RWPE2 (cell line): ENCODE results near the gene LRRC74B.
A peak's percentile ranks its signal among the peaks of the same experiment; 100 is the strongest.
"Not testable (repeated sequence)": the region's sequence is repeated elsewhere in the genome, so short reads cannot be mapped to it uniquely, and the experiment has no call there.

Source experiments
- ATAC-seq: fragments of 200-7000 bp; cut with Tn5 transposase; 3 replicates; pipeline ENCODE4 v1.9.1; 2021; ENCODE audit warnings: low read depth
- DNase-seq: peaks from one replicate; pipeline ENCODE4 v3.0.0-alpha.2; 2020; ENCODE audit warnings: low spot score
- H3K27ac ChIP-seq: fragments of 450-650 bp; 2 replicates; pipeline ENCODE4 v1.5.1; 2017; ENCODE audit warnings: mild to moderate bottlenecking; ENCODE audit not compliant: poor library complexity, severe bottlenecking
- H3K27me3 ChIP-seq: fragments of 250-450 bp; sonication (Bioruptor Pico); 2 replicates; pipeline ENCODE4 v1.5.1; 2021; ENCODE audit warnings: mild to moderate bottlenecking, moderate library complexity; ENCODE audit not compliant: insufficient read depth, poor library complexity, severe bottlenecking
- H3K36me3 ChIP-seq: fragments of 250-450 bp; sonication (Bioruptor Pico); 2 replicates; pipeline ENCODE4 v1.5.1; 2020; ENCODE audit warnings: low read depth, mild to moderate bottlenecking, moderate library complexity
- H3K4me1 ChIP-seq: fragments of 250-450 bp; sonication (Bioruptor Pico); 2 replicates; pipeline ENCODE4 v1.5.1; 2021; ENCODE audit warnings: mild to moderate bottlenecking, moderate library complexity; ENCODE audit not compliant: insufficient read depth, poor library complexity, severe bottlenecking
- H3K4me3 ChIP-seq: fragments of 250-450 bp; sonication (Bioruptor Pico); 2 replicates; pipeline ENCODE4 v1.5.1; 2021; ENCODE audit warnings: mild to moderate bottlenecking, moderate library complexity; ENCODE audit not compliant: severe bottlenecking
- H3K9me3 ChIP-seq: fragments of 250-450 bp; sonication (Bioruptor Pico); 2 replicates; pipeline ENCODE4 v1.5.1; 2021; ENCODE audit warnings: mild to moderate bottlenecking, moderate library complexity; ENCODE audit not compliant: severe bottlenecking
- TF ChIP-seq, protein P1 (sequence below): fragments of 450-650 bp; IDR thresholded peaks from one replicate; pipeline ENCODE4 v1.5.1; 2017; ENCODE audit warnings: mild to moderate bottlenecking, moderate library complexity; ENCODE audit not compliant: poor library complexity, severe bottlenecking

The LRRC74B gene

DNA sequence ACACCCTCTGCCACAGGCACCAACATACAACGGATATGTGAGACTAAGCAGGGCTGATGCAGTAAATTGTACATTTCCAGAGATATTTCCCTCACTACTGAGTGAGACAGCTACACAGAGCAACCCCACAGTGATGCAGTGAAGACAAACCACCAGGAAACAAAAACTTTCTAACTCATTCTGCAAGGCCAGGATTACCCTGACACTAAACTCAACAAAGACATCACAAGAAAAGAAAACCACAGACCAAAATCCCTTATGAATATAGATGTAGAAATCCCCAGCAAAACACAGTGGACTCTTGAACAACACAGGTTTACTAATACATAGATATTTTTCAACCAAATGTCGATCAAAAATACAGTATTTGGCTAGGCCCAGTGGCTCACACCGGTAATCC is 11.9 kb upstream of the LRRC74B start:
- Histone ChIP-seq H3K36me3 (no peaks in the 10 kb centered on the region), H3K9me3 (no peaks in the 10 kb centered on the region), H3K4me3 (no peak overlapping the region), H3K27me3 (no peaks in the 10 kb centered on the region), H3K4me1 (peaks cover 11% of the 10 kb centered on the region), H3K27ac (no peak overlapping the region)
- DNase-seq (no peak), ATAC-seq (no peak)
- TF ChIP-seq, protein P1, sequence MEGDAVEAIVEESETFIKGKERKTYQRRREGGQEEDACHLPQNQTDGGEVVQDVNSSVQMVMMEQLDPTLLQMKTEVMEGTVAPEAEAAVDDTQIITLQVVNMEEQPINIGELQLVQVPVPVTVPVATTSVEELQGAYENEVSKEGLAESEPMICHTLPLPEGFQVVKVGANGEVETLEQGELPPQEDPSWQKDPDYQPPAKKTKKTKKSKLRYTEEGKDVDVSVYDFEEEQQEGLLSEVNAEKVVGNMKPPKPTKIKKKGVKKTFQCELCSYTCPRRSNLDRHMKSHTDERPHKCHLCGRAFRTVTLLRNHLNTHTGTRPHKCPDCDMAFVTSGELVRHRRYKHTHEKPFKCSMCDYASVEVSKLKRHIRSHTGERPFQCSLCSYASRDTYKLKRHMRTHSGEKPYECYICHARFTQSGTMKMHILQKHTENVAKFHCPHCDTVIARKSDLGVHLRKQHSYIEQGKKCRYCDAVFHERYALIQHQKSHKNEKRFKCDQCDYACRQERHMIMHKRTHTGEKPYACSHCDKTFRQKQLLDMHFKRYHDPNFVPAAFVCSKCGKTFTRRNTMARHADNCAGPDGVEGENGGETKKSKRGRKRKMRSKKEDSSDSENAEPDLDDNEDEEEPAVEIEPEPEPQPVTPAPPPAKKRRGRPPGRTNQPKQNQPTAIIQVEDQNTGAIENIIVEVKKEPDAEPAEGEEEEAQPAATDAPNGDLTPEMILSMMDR, result no peak

DNA sequence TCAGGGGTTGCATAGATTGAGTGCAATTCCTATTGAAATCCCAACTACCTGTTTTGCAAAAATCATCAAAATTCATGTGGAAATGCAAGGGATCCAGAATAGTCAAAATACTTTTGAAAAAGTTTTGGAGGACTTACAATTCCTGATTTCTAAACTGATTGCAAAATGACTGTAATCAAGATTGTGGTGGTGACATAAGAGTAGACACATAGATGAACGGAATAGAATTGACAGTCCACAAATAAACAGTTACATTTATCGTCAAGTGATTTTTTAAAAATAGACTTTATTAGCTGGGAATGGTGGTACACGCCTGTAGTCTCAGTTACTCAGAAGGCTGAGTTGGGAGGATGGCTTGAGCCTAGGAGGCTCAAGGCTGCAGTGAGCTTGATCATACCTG is 10.8 kb upstream of the LRRC74B start:
- Histone ChIP-seq H3K27me3 (no peaks in the 10 kb centered on the region), H3K4me3 (no peak overlapping the region), H3K9me3 (peaks cover 2% of the 10 kb centered on the region), H3K4me1 (peaks cover 11% of the 10 kb centered on the region), H3K27ac (no peak overlapping the region), H3K36me3 (no peaks in the 10 kb centered on the region)
- no peak for ATAC-seq
- TF ChIP-seq, protein P1, result no peak
- no peak for DNase-seq

DNA sequence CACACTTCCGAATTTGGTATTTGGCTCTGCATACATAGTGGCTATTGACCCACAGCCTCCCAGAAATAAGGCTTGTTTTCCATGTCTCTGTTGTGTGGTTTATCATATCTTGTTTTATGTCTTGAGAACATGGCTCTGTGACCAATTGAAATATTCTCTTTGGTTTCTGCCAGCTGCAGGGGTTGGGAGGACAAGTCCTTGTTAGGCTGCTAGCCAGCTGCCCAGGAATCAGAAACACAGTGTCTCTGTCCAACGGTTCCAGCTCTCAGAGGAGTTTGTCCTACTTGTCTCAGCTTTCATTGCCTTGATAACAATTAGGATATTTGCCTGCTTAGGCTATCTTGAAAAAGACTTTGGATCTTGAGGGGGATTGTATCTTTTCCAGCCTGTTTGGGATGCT is 7.3 kb upstream of the LRRC74B start:
- Histone ChIP-seq H3K4me1 (peaks cover 12% of the 10 kb centered on the region), H3K27me3 (no peaks in the 10 kb centered on the region), H3K27ac (peak overlapping the region; percentile 62), H3K9me3 (peaks cover 2% of the 10 kb centered on the region), H3K36me3 (no peaks in the 10 kb centered on the region), H3K4me3 (no peak overlapping the region)
- ATAC-seq, result no peak
- no peak for DNase-seq
- TF ChIP-seq, protein P1, result no peak

DNA sequence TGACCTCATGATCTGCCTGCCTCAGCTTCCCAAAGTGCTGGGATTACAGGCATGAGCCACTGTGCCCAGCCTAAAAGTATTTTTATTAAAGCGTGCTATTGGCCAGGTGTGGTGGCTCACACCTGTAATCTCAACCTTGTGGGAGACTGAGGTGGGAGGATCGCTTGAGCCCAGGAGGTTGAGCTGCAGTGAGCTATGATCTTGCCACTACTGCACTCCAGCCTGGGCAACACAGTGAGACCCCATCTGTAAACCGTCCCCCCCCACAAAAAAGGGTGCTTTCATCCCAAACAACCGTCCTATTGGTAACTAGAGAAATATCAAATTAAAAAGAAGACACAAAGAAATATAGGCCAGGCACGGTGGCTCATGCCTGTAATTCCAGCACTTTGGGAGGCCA is 6.6 kb upstream of the LRRC74B start:
- H3K4me3 ChIP-seq, ATAC-seq, H3K9me3 ChIP-seq, H3K36me3 ChIP-seq, DNase-seq, H3K27me3 ChIP-seq, H3K27ac ChIP-seq: not testable (repeated sequence)
- H3K4me1 ChIP-seq, result peaks cover 18% of the 10 kb centered on the region

DNA sequence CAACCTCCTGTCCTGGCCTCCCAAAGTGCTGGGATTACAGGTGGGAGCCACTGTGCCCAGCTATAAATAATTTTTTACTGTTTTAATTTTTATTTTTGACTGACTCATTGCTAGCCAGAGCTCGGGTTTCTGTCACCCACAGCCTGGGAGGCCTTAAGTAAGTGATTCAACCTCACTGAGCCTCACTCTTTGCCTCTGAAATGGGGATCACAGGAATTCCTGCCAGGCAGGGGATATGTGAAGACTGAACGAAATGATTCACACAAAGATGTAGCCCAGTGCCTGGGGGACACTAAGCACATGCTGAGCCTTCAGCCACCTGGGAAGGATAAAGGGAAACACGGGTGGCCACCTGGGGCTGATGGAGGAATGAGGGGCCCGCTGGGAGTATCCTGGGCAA is 3.8 kb upstream of the LRRC74B start:
- no peaks in the 10 kb centered on the region for H3K36me3 ChIP-seq
- H3K27ac ChIP-seq, result no peak overlapping the region
- peaks cover 24% of the 10 kb centered on the region for H3K4me1 ChIP-seq
- ATAC-seq (no peak), DNase-seq (no peak)
- TF ChIP-seq, protein P1, result no peak
- H3K4me3 ChIP-seq, result no peak overlapping the region
- no peaks in the 10 kb centered on the region for H3K27me3 ChIP-seq
- H3K9me3 ChIP-seq, result peaks cover 2% of the 10 kb centered on the region
